Measurements from ENCODE around the gene TDRD6. TPM values are rescaled to one million over a fixed set of nuclear protein-coding genes. Genes with fewer than 3 reads are reported as not detected.

Gene TDRD6
- total RNA-seq, 2 donors from 2014 or later: not detected

- no peaks in the 10 kb centered on the region for H3K36me3 Mint-ChIP-seq
- no peak overlapping the region for H3K4me3 Mint-ChIP-seq
- ATAC-seq (no peak), DNase-seq (ENCODE audit: low spot score) (no peak)
- H3K4me1 Mint-ChIP-seq (ENCODE audit: low read depth in 2 of 2): no peaks in the 10 kb centered on the region
- H3K27me3 Mint-ChIP-seq: peaks cover 8 to 42% of the 10 kb centered on the region in 2 donors
- H3K9me3 Mint-ChIP-seq: no peaks in the 10 kb centered on the region
- H3K27ac Mint-ChIP-seq: no peak overlapping the region
Measured at GRCh38 chr6:46690911-46691451, 3.3 kb downstream of the TDRD6 start.

GRCh38 chr6:46699970-46700369, 12.3 kb downstream of the TDRD6 start:
- H3K4me3 Mint-ChIP-seq: no peak overlapping the region
- no peak overlapping the region for H3K27ac Mint-ChIP-seq
- ATAC-seq (no peak), DNase-seq (ENCODE audit: low spot score) (no peak)
- H3K4me1 Mint-ChIP-seq (ENCODE audit: low read depth in 2 of 2): no peaks in the 10 kb centered on the region
- peaks cover 17 to 39% of the 10 kb centered on the region in 2 donors for H3K27me3 Mint-ChIP-seq
- no peaks in the 10 kb centered on the region for H3K36me3 Mint-ChIP-seq
- H3K9me3 Mint-ChIP-seq: no peaks in the 10 kb centered on the region

DNA sequence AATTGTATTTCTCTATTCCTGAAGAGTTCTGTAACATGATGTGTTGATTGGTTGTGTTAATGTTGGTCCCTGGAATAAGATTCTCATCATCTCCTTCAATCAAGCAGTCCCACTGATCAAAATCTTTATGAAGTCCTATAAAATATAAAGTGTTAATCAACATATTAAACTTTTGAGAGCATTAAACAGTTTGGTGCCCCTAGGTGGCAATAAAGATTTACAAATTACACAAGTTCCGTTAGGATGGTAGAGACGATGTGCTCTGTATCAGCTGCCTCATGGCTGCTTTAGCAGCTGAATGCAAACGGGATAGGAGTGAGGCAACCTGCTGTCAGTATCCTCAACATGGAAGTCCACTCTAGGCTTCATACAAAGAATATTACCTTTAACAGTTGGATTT, 16.9 kb downstream of the TDRD6 start:
- H3K27me3 Mint-ChIP-seq: peaks cover 10 to 30% of the 10 kb centered on the region in 2 donors

GRCh38 chr6:46706464-46706863, 18.8 kb downstream of the TDRD6 start:
- ATAC-seq (no peak), DNase-seq (ENCODE audit: low spot score) (no peak)
- Mint-ChIP-seq H3K27me3 (peaks cover 10 to 33% of the 10 kb centered on the region in 2 donors), H3K9me3 (no peaks in the 10 kb centered on the region), H3K4me3 (no peak overlapping the region), H3K27ac (no peak overlapping the region), H3K4me1 (ENCODE audit: low read depth in 2 of 2) (no peaks in the 10 kb centered on the region), H3K36me3 (no peaks in the 10 kb centered on the region)

More for the DNA sequence above, 16.9 kb downstream of the TDRD6 start:
- no peak overlapping the region for H3K4me3 Mint-ChIP-seq
- H3K36me3 Mint-ChIP-seq: no peaks in the 10 kb centered on the region
- H3K27ac Mint-ChIP-seq: no peak overlapping the region
- no peak for DNase-seq (ENCODE audit: low spot score)
- H3K4me1 Mint-ChIP-seq (ENCODE audit: low read depth in 2 of 2): no peaks in the 10 kb centered on the region
- ATAC-seq: no peak
- no peaks in the 10 kb centered on the region for H3K9me3 Mint-ChIP-seq

DNA sequence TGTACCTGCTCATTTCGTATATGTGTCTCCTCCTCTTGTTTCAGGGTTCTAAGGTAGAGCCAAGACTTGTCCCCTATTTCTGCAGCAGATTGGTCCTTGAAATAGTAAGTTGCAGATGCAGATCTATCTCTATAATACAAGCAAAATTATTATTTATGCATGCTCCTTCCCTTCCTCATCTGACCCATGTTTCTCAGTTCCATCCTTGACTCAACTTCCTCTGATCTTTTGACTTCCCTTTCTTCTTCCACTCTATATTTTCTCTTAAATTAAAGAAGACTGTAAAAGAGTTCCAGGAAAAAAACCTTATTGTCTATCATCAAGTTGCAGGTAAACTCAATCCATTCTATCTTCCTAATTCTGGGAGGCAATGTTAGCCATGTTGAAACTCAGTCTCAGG, 23.8 kb downstream of the TDRD6 start:
- H3K4me1 Mint-ChIP-seq (ENCODE audit: low read depth in 2 of 2): no peaks in the 10 kb centered on the region
- DNase-seq (ENCODE audit: low spot score): no peak
- H3K9me3 Mint-ChIP-seq: no peaks in the 10 kb centered on the region
- H3K4me3 Mint-ChIP-seq: no peak overlapping the region
- no peak for ATAC-seq
- no peak overlapping the region for H3K27ac Mint-ChIP-seq
- peaks cover 3 to 25% of the 10 kb centered on the region in 2 donors for H3K27me3 Mint-ChIP-seq
- H3K36me3 Mint-ChIP-seq: no peaks in the 10 kb centered on the region

DNA sequence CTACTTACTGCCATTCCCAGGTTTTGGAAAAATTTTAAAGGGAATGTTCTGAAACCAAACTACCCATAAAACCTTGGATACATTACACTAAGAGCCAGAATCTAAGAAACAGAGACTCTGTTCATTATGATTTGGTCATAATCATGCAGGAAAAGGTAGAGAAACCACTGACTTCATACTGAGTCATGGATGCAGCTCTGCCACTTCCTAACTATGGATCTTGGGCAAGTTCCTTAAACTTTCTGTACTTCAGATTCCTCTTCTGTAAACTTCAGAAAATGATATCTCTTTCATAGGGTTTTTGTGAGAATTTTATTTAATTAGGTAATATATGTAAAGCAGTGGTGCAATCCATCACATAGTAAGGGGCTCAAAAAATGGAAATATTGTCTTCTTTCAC, 27.5 kb downstream of the TDRD6 start:
- Mint-ChIP-seq H3K36me3 (no peaks in the 10 kb centered on the region), H3K4me3 (no peak overlapping the region), H3K4me1 (ENCODE audit: low read depth in 2 of 2) (peaks cover 0 to 5% of the 10 kb centered on the region in 2 donors), H3K27ac (no peak overlapping the region), H3K27me3 (peaks cover 12 to 39% of the 10 kb centered on the region in 2 donors), H3K9me3 (no peaks in the 10 kb centered on the region)
- no peak for ATAC-seq
- DNase-seq (ENCODE audit: low spot score): no peak

- Mint-ChIP-seq H3K27ac (no peak overlapping the region), H3K4me3 (no peak overlapping the region), H3K4me1 (ENCODE audit: low read depth in 2 of 2) (peaks cover 0 to 5% of the 10 kb centered on the region in 2 donors), H3K9me3 (no peaks in the 10 kb centered on the region), H3K27me3 (peaks cover 25 to 36% of the 10 kb centered on the region in 2 donors), H3K36me3 (no peaks in the 10 kb centered on the region)
- no peak for DNase-seq (ENCODE audit: low spot score)
- ATAC-seq: no peak
Measured at GRCh38 chr6:46719099-46719498, 31.4 kb downstream of the TDRD6 start.

DNA sequence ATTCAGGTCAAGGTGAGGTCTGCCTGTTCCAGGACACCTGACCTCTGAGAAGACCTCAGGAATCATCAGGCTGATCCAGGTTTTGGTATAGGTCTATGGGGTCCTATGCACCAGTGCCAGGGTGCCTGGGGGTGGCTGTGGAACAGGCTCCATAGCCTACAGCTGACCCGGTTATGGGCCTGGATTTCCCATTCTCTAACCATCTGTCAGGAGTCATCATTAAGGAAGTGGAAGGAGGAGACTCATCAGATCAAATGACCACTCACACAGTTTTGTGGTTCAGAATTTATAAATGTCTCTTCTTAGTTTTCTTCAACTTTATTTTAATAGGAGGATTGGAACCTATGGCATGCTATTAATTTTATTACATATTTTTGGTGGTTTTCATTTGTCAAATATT, 32.7 kb downstream of the TDRD6 start:
- no peaks in the 10 kb centered on the region for H3K9me3 Mint-ChIP-seq
- peaks cover 33 to 42% of the 10 kb centered on the region in 2 donors for H3K27me3 Mint-ChIP-seq
- H3K4me1 Mint-ChIP-seq (ENCODE audit: low read depth in 2 of 2): peaks cover 0 to 5% of the 10 kb centered on the region in 2 donors
- H3K36me3 Mint-ChIP-seq: no peaks in the 10 kb centered on the region
- H3K4me3 Mint-ChIP-seq: no peak overlapping the region
- DNase-seq (ENCODE audit: low spot score): no peak
- no peak for ATAC-seq
- H3K27ac Mint-ChIP-seq: no peak overlapping the region

DNA sequence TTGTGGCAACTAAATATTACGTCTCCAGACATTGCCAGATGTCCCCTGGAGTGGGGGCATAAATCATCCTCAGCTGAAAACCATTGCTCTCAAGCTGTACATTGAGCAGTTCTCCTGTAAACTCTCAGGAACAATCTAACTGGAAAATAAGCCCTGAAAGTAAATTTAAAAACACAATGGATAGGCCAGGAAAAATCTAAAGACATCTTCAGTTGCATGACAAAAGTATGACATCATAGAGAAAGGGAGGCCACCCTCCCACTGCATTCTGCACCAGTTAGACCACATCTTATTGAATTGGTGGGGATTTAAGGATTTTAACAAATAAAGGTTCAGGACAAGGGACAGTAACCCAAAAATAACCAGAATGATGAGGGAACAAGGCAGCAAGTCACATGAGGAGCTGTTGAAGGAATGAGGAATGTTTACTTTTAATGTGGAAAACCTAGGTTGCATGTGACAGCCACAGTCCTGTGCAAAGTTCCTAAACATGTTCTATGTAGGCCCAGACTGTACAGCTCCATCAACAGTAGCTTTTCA, 42.2 kb downstream of the TDRD6 start:
- Mint-ChIP-seq H3K27ac (no peak overlapping the region), H3K9me3 (no peaks in the 10 kb centered on the region), H3K4me1 (ENCODE audit: low read depth in 2 of 2) (no peaks in the 10 kb centered on the region), H3K27me3 (peaks cover 43 to 56% of the 10 kb centered on the region in 2 donors), H3K4me3 (no peak overlapping the region), H3K36me3 (no peaks in the 10 kb centered on the region)
- no peak for ATAC-seq
- DNase-seq (ENCODE audit: low spot score): no peak

GRCh38 chr6:46730921-46731461, 43.3 kb downstream of the TDRD6 start:
- Mint-ChIP-seq H3K4me1 (ENCODE audit: low read depth in 2 of 2) (no peaks in the 10 kb centered on the region), H3K36me3 (no peaks in the 10 kb centered on the region), H3K9me3 (no peaks in the 10 kb centered on the region), H3K27me3 (peaks cover 46 to 61% of the 10 kb centered on the region in 2 donors), H3K4me3 (no peak overlapping the region), H3K27ac (no peak overlapping the region)
- DNase-seq (ENCODE audit: low spot score): no peak
- no peak for ATAC-seq

DNA sequence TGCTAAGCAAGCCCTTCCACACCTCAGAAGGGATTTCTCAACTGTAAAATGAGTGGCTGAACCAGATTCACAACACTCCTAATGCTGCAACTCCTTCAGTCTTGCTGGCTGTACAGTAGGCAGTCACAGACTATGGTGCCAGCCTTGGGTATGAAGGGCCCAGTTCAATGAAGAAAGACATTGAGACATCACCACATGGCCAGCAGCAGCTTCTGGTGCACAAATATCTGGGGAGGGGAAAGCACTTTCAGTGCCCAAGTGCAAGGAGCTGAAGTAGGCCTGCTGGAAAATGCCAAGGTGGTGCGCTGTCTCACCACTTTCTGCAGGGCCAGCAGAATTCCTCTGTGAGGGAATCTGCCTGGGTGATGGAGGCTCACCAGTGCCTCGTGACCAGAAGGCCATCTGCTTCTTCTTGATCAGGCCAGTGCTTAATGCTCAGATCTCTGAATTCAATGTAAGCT, 45.7 kb downstream of the TDRD6 start:
- peaks cover 52 to 75% of the 10 kb centered on the region in 2 donors for H3K27me3 Mint-ChIP-seq
- H3K36me3 Mint-ChIP-seq: no peaks in the 10 kb centered on the region
- H3K4me1 Mint-ChIP-seq (ENCODE audit: low read depth in 2 of 2): no peaks in the 10 kb centered on the region
- no peak overlapping the region for H3K4me3 Mint-ChIP-seq
- ATAC-seq (no peak), DNase-seq (ENCODE audit: low spot score) (no peak)
- no peak overlapping the region for H3K27ac Mint-ChIP-seq
- H3K9me3 Mint-ChIP-seq: no peaks in the 10 kb centered on the region

- Mint-ChIP-seq H3K4me1 (ENCODE audit: low read depth in 2 of 2) (no peaks in the 10 kb centered on the region), H3K36me3 (no peaks in the 10 kb centered on the region), H3K27me3 (peaks cover 53 to 69% of the 10 kb centered on the region in 2 donors), H3K9me3 (no peaks in the 10 kb centered on the region), H3K4me3 (peak within 1 kb of the TSS; percentile 24), H3K27ac (no peak within 1 kb of the TSS)
- ATAC-seq: peak; percentile 39 to 48
- no peak for DNase-seq (ENCODE audit: low spot score)
Measured at GRCh38 chr6:46734867-46735719, 47.4 kb downstream of the TDRD6 start, which contains the start of gene PLA2G7. Gene PLA2G7 (minus strand): TSS chr6:46735375. CDS start chr6:46722891, 12,484 bp downstream.

DNA sequence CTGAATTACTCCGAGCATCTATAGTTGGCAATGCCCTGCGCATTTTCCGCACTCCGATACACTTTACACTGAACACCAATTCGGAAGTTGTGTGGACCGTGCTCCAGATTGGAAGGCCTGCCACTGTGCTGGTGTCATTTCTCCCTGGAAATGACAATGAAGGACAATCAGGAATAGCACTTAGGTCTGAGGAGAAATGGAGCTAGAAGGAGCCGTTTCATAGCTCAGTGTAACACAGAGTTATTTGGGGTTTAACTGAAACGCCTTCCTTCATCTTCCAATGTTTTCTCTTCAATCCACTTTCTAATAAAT, 48.0 kb downstream of the TDRD6 start:
- ATAC-seq: no peak
- no peak overlapping the region for H3K27ac Mint-ChIP-seq
- H3K27me3 Mint-ChIP-seq: peaks cover 52 to 66% of the 10 kb centered on the region in 2 donors
- H3K4me1 Mint-ChIP-seq (ENCODE audit: low read depth in 2 of 2): no peaks in the 10 kb centered on the region
- no peak for DNase-seq (ENCODE audit: low spot score)
- H3K9me3 Mint-ChIP-seq: no peaks in the 10 kb centered on the region
- no peak overlapping the region for H3K4me3 Mint-ChIP-seq
- no peaks in the 10 kb centered on the region for H3K36me3 Mint-ChIP-seq

DNA sequence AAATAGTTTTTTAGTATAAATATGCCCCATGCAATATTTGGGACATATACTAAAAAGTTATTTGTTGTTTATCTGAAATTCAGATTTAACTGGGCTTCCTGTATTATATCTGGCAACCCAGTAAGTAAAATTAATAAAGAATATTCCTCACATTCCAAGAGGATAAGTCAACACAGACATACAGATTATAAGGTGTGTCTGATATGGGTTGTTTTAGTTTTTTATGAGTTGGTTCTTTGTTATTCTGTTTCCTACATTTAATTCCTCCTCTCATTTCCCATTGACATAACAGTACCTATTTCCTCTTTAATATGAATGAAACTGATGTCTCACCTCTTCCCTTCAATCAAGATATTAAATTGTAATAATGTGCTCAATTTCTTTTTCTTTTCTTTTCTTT, 49.2 kb downstream of the TDRD6 start:
- ATAC-seq (no peak), DNase-seq (ENCODE audit: low spot score) (no peak)
- H3K4me1 Mint-ChIP-seq (ENCODE audit: low read depth in 2 of 2): no peaks in the 10 kb centered on the region
- no peaks in the 10 kb centered on the region for H3K9me3 Mint-ChIP-seq
- no peaks in the 10 kb centered on the region for H3K36me3 Mint-ChIP-seq
- no peak overlapping the region for H3K4me3 Mint-ChIP-seq
- no peak overlapping the region for H3K27ac Mint-ChIP-seq
- peaks cover 44 to 62% of the 10 kb centered on the region in 2 donors for H3K27me3 Mint-ChIP-seq
